Activated CD8-positive, alpha-beta memory T cell treated with anti-CD3 and anti-CD28 coated beads, Interleukin-2, amount 10 ng/mL, durations not matched to agents 7 days and 5 days (primary cell): ENCODE results near the gene SIX3. TPM values are rescaled to one million over a fixed set of nuclear protein-coding genes. Genes with fewer than 3 reads are reported as not detected.

Experiments used
- ATAC-seq: fragments of 150-1000 bp; cut with Tn5 transposase; one replicate; pipeline ENCODE4 v1.10.0; 2021; ENCODE audit warnings: moderate library complexity
- CTCF ChIA-PET: fragments of 350-600 bp; sonication (Branson Sonifier 250); formaldehyde crosslinking; loops from one replicate; lab custom pipeline; 2021; ENCODE audit warnings: antibody characterized with exemption; lab: Charles Lee
- DNase-seq: peaks from one replicate; pipeline ENCODE4 v3.0.0-alpha.2; 2020
- H3K27ac Mint-ChIP-seq: one replicate; pipeline ENCODE4 v1.8.0; 2021; ENCODE audit warnings: mild to moderate bottlenecking, mixed read lengths
- H3K27me3 Mint-ChIP-seq: one replicate; pipeline ENCODE4 v1.8.0; 2021; ENCODE audit warnings: mixed read lengths
- H3K36me3 Mint-ChIP-seq: one replicate; pipeline ENCODE4 v1.8.0; 2021; ENCODE audit warnings: mild to moderate bottlenecking, mixed read lengths
- H3K4me1 Mint-ChIP-seq: one replicate; pipeline ENCODE4 v1.8.0; 2021; ENCODE audit warnings: mixed read lengths
- H3K4me3 Mint-ChIP-seq: one replicate; pipeline ENCODE4 v1.8.0; 2021; ENCODE audit warnings: mild to moderate bottlenecking, moderate library complexity, mixed read lengths
- H3K9me3 Mint-ChIP-seq: one replicate; pipeline ENCODE4 v1.8.0; 2022; ENCODE audit warnings: low read depth, mixed read lengths
- total RNA-seq, 2 experiments: library from RNA; stranded (reverse); gene quantifications; one replicate each; pipeline ENCODE4 v1.2.3, GENCODE V29; 2021

Gene SIX3
- total RNA-seq, 2 experiments from 2014 or later, result 0.21 TPM; not detected in 1

DNA sequence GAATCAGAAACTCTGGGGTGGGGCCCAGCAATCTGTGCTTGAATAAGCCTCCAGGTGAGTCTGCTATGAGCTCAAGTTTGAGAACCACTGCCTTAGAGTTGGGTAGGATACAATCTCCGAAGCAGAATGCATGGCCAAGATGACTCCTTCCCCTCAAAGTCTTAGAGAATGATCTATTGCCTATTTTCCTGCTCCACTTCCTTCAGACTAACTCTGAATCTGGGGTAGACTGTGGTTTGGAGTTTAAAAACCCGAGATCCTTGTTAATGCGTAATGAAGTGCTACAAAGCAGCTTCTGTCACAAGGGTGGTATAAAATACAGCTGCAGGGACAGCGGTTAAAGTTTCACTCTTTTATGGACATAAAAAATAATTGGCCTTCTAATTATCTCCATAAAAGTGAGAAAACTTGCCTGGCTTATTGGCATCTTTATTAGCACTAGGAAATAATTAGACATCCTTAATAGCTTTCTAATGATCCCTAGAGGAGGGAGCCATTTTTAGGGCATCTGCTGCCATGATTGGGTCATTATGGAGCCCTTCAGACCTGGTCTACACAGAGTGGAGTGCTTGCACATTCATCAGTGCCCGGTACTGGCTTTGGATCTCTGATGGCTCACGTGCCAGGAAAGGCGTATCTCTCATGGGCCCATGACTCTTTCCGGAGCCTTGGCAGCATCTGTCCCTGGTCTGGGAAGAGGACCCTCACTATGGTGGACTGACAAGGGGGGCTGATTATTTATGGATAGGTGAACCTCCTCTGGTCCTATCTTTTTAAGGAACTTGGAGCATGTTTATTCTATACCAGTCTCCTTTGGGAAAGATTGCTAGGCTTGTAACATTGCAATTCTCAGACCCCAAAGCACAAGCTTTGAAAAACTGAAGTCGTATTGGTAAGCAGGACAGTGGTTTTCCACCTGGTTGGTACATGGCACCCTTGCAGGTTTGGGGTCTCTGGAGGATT lies 39.5 kb downstream of the SIX3 start:
- Mint-ChIP-seq H3K4me3 (no peak overlapping the region), H3K36me3 (no peaks in the 10 kb centered on the region), H3K9me3 (no peaks in the 10 kb centered on the region), H3K4me1 (no peaks in the 10 kb centered on the region), H3K27me3 (peaks cover 14% of the 10 kb centered on the region), H3K27ac (no peak overlapping the region)
- CTCF ChIA-PET, result interaction anchor here (0.7 to 7.8 kb wide), 21 partner anchors 8 to 798 kb away, joined by 3 to 59 read pairs (median 4); no protein-coding TSS in a partner anchor
- ATAC-seq (no peak), DNase-seq (no peak)

DNA sequence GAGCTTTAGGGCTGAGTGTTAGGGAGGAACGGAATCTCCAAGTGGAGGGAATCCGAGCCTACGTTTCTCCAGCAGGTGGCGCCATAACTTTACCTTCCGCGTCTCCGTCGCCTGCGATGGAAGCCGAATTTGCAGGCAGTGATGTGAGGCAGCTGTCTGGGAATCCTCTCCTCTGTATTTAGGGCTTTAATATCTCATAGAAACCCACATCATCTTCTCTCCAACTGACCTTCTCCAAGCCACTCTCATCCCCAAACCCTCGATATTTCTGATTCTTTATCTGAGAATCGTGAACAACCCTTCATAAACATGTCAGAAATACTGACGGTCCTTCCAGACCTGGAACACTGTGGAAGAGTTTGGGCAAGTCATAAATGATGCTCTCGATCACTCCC lies 40.2 kb downstream of the SIX3 start:
- peak; percentile 30 for ATAC-seq

DNA sequence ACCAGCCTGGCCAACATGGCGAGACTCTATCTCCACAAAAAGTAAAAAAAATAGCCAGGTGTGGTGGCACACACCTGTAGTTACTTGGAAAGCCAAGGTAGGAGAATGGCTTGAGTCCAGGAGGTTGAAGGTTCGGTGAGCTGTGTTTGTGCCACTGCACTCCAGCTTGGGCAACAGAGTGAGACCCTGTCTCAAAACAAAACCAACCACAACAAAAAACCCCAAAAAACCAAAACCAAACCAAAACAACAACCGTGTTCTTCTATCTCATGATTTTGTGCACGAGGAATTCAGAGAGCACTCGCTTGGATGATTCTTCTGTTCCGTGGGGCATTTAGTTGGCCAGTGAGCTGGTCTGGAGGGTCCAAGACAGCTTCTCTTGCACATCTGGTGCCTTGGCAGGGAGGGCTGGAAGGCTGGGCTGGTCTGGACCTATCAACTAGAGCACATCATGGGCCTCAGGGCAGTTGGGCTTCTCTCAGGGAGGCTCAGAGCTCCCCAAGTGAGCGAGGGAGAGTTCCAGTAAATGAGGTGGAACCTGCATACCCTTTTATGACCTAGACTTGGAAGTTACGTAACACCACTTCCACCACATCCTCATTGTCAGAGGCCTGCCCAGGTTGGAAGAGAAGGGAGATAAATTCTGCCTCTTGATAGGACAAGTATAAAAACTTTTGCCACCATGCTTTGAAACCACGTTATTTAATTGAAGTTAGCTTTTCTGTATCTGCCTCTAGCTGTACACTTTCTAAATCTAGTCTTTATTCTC lies 42.5 kb downstream of the SIX3 start:
- no peak overlapping the region for H3K27ac Mint-ChIP-seq
- H3K27me3 Mint-ChIP-seq, result peaks cover 20% of the 10 kb centered on the region
- H3K36me3 Mint-ChIP-seq, result no peaks in the 10 kb centered on the region
- H3K4me3 Mint-ChIP-seq, result no peak overlapping the region
- H3K9me3 Mint-ChIP-seq, result no peaks in the 10 kb centered on the region
- DNase-seq, result no peak
- no peak for ATAC-seq
- no peaks in the 10 kb centered on the region for H3K4me1 Mint-ChIP-seq
- CTCF ChIA-PET, result interaction anchor here (0.7 to 7.8 kb wide), 5 partner anchors 11 to 598 kb away, joined by 4 to 59 read pairs (median 20); no protein-coding TSS in a partner anchor

More for the DNA sequence above, 40.2 kb downstream of the SIX3 start:
- H3K4me3 Mint-ChIP-seq, result no peak overlapping the region
- peak; percentile 67 for DNase-seq
- no peaks in the 10 kb centered on the region for H3K9me3 Mint-ChIP-seq
- H3K4me1 Mint-ChIP-seq, result no peaks in the 10 kb centered on the region
- H3K27me3 Mint-ChIP-seq, result peaks cover 14% of the 10 kb centered on the region
- no peak overlapping the region for H3K27ac Mint-ChIP-seq
- CTCF ChIA-PET, result interaction anchor here (0.7 to 7.8 kb wide), 21 partner anchors 9 to 797 kb away, joined by 3 to 59 read pairs (median 4); no protein-coding TSS in a partner anchor
- H3K36me3 Mint-ChIP-seq, result no peaks in the 10 kb centered on the region

DNA sequence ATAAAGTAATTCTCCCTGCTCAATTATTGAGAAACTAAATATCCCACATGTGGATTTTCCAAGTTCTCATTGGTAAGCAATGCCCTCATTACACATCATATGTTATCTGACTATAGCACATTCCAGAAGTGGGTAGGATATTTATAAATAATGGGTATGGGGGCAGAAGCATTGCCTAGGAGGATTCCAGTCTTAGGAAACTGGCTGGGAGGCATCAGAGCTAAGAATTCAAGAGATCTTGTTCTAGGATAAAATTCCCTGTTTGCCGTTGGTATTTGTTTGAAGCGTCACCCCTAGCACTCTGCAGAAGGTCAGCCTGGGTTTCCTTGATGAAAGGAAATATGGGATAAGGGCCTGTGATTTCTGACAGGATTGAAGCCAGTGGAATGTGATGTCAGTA lies 47.7 kb downstream of the SIX3 start:
- no peak overlapping the region for H3K27ac Mint-ChIP-seq
- peaks cover 3% of the 10 kb centered on the region for H3K9me3 Mint-ChIP-seq
- CTCF ChIA-PET, result no interaction called here

DNA sequence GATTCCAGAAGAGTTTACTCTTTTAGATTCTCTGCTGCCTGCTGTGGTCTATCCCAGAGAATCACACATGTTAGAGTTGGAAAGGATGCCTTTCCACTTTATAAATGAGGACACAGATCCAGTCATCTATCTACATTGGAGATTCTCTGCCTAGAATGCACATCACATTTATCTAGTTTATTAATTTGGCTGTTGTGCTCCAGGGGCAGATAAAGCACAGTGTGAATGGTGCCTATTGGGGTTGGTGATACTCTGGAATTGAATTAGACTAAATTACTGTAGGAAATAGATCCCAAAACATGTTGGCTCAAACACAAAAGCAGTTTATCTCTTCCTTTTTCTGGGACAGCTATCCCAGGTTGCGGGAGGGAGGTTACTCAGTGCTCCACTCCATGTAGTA lies 52.9 kb downstream of the SIX3 start:
- no peak overlapping the region for H3K4me3 Mint-ChIP-seq
- CTCF ChIA-PET, result no interaction called here
- ATAC-seq, result no peak
- no peaks in the 10 kb centered on the region for H3K4me1 Mint-ChIP-seq
- no peaks in the 10 kb centered on the region for H3K36me3 Mint-ChIP-seq
- H3K27ac Mint-ChIP-seq, result no peak overlapping the region
- peaks cover 81% of the 10 kb centered on the region for H3K27me3 Mint-ChIP-seq
- peaks cover 3% of the 10 kb centered on the region for H3K9me3 Mint-ChIP-seq
- DNase-seq, result no peak

More for the DNA sequence above, 47.7 kb downstream of the SIX3 start:
- DNase-seq (no peak), ATAC-seq (no peak)
- H3K36me3 Mint-ChIP-seq, result no peaks in the 10 kb centered on the region
- H3K4me1 Mint-ChIP-seq, result no peaks in the 10 kb centered on the region
- peaks cover 48% of the 10 kb centered on the region for H3K27me3 Mint-ChIP-seq
- H3K4me3 Mint-ChIP-seq, result no peak overlapping the region

Other genes with a start within 250 kb of the SIX3 start
- gene SIX2, start 67.8 kb downstream of the SIX3 start, total RNA-seq, result not detected